Body of pancreas (tissue), 4 donors: ENCODE results near the gene ADGRB3. TPM values are rescaled to one million over a fixed set of nuclear protein-coding genes. Genes with fewer than 3 reads are reported as not detected.

ENCODE experiments used
- ATAC-seq: fragments of 150-250 bp; one replicate; pipeline ENCODE4 v1.9.1; 2016
- DNase-seq, 4 donors: peaks; one replicate each; pipeline ENCODE4 v3.0.0-alpha.2; 2019
- H3K27ac ChIP-seq, 4 donors: fragments of 200-600 bp; sonication (generic); 1 replicate in 3 of 4; 2 replicates in 1 of 4; pipeline versions ENCODE4 v1.5.1 to v1.6.1; 2016 to 2019; ENCODE audit warnings: mild to moderate bottlenecking in 1 of 4, mixed read lengths in 1 of 4, moderate library complexity in 1 of 4
- H3K27me3 ChIP-seq, 2 donors: fragments of 200-600 bp; sonication (generic); one replicate each; pipeline ENCODE4 v1.6.0; 2016; ENCODE audit warnings: mild to moderate bottlenecking in 1 of 2
- H3K36me3 ChIP-seq, 2 donors: fragments of 200-600 bp; sonication (generic); replicated peaks in 1 of 2; 2 replicates each; pipeline ENCODE4 v1.5.1; 2016; ENCODE audit warnings: low read depth in 2 of 2; ENCODE audit not compliant: insufficient read depth in 1 of 2
- H3K4me1 ChIP-seq: fragments of 200-600 bp; sonication (generic); one replicate; pipeline ENCODE4 v1.6.0; 2016
- H3K4me3 ChIP-seq, 2 donors: fragments of 200-600 bp; sonication (generic); 1 replicate in 1 of 2; 2 replicates in 1 of 2; pipeline ENCODE4 v1.5.1; 2016 to 2019
- H3K9me3 ChIP-seq, 3 donors: fragments of 200-600 bp; sonication (generic); 1 replicate in 2 of 3; 2 replicates in 1 of 3; pipeline ENCODE4 v1.5.1; 2016
- POLR2A ChIP-seq, 3 donors: fragments of 450-650 bp; IDR thresholded peaks; one replicate each; pipeline ENCODE4 v1.6.1; 2016; ENCODE audit warnings: antibody characterized with exemption in 3 of 3, mild to moderate bottlenecking in 2 of 3
- WGBS, 2 donors: methylation state at CpG; one replicate each; pipeline ENCODE4 v1.1.5; 2017; 5-methylcytosine and 5-hydroxymethylcytosine counted together
- intact Hi-C: fragments of 100-400 bp; cut with DNase I; formaldehyde crosslinking; loops from one replicate; pipeline ENCODE4 v1.15.1; 2023
- total RNA-seq, 2 donors: library from RNA; depleted of rRNA; stranded (reverse); fragments of >200 nt; gene quantifications; one replicate each; pipeline ENCODE4 v1.1.0, GENCODE V29; 2016
- TF ChIP-seq, protein P1 (sequence below), 7 experiments: fragments of 450-650 bp in 4 of 7; fragments of 200-600 bp in 3 of 7; sonication (generic) in 3 of 7; IDR thresholded peaks; one replicate each; pipeline ENCODE4 v1.5.1; 2016 to 2019; ENCODE audit warnings: antibody characterized with exemption in 7 of 7

Gene ADGRB3
- total RNA-seq, 2 donors from 2014 or later, result under 0.01 to 1.3 TPM

GRCh38 chr6:68727699-68728098, 92.6 kb downstream of the ADGRB3 start:
- no peaks in the 10 kb centered on the region for H3K27me3 ChIP-seq
- WGBS, 2 donors, result 28 to 42% methylated on average over 1 of the region's 1 CpG
- no peak overlapping the region for H3K4me3 ChIP-seq
- no peaks in the 10 kb centered on the region for H3K36me3 ChIP-seq
- TF ChIP-seq, protein P1, sequence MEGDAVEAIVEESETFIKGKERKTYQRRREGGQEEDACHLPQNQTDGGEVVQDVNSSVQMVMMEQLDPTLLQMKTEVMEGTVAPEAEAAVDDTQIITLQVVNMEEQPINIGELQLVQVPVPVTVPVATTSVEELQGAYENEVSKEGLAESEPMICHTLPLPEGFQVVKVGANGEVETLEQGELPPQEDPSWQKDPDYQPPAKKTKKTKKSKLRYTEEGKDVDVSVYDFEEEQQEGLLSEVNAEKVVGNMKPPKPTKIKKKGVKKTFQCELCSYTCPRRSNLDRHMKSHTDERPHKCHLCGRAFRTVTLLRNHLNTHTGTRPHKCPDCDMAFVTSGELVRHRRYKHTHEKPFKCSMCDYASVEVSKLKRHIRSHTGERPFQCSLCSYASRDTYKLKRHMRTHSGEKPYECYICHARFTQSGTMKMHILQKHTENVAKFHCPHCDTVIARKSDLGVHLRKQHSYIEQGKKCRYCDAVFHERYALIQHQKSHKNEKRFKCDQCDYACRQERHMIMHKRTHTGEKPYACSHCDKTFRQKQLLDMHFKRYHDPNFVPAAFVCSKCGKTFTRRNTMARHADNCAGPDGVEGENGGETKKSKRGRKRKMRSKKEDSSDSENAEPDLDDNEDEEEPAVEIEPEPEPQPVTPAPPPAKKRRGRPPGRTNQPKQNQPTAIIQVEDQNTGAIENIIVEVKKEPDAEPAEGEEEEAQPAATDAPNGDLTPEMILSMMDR (IDR thresholded peaks at IDR 0.05), result no peak
- TF ChIP-seq POLR2A (IDR thresholded peaks at IDR 0.05), result no peak
- ATAC-seq, result no peak
- DNase-seq, result no peak
- H3K27ac ChIP-seq, result no peak overlapping the region
- no peaks in the 10 kb centered on the region for H3K9me3 ChIP-seq
- no peaks in the 10 kb centered on the region for H3K4me1 ChIP-seq
- intact Hi-C loops, result no loop called here

DNA sequence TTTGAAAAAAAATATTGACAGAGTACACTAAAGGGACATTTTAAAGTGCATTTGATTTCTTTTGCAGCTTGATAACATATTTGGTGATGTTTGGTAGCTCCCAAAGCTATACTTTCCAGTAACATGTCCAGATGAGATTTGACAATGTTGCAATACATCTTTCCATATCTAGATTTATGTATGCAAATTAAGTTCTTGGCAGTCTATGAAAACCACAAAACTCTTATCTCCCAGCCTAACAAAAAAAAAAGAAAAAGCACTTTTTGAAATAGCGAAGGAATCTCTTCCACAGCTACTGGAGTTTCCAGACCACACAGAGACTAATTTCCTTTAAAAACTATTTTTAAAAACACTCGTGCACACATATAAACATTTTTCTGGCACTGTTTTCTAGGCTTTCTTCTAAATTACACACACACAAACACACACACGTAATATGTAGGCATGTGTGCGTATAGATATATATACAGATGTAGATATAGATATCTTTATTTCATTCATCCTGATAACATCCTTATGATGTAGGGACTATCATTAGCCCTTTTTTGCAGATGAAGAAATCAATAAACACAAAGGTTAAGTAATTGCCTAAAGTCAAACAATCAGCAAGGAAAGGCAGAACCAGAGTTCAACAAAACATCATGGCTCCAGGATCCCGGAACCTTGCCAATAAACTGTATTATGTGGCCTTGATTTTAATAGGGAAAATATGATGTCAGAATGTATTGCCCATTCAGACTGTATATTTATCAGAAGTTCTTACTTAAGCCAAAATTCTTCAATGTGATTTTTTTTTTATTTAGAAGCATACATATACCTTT, 93.3 kb downstream of the ADGRB3 start:
- WGBS, 2 donors, result 24 to 27% methylated on average over 5 of the region's 5 CpGs
- no peak for ATAC-seq

DNA sequence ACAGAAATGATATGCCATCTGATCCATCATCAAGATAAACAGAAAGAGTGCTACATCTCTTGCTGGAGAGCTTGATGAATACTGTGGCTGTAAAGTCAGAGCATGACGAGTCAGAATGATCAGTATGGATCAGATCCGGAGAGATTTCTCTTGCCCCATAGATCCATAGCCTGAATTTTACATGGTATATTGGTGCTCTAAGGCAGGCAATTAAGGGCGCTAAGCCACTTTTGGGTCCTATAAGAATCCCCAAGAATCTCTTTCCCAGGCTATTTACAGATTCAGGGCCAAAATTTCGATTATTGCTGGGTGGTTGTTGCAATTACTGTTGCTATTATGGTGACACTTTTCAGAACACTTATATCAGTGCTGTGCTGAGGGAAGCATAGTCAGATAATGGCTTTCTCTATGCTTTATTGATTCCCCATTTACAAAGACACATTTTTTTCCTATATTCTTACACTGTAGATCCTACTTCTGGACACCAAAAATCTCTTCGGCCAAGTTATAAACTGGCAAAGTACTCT, 94.4 kb downstream of the ADGRB3 start:
- Histone ChIP-seq H3K36me3 (no peaks in the 10 kb centered on the region), H3K27me3 (no peaks in the 10 kb centered on the region), H3K4me1 (no peaks in the 10 kb centered on the region), H3K4me3 (no peak overlapping the region), H3K27ac (no peak overlapping the region), H3K9me3 (no peaks in the 10 kb centered on the region)
- 56 to 57% methylated on average over 5 of the region's 5 CpGs for WGBS, 2 donors
- TF ChIP-seq POLR2A (IDR thresholded peaks at IDR 0.05), result no peak
- TF ChIP-seq, protein P1 (IDR thresholded peaks at IDR 0.05), result no peak
- intact Hi-C loops, result no loop called here
- no peak for DNase-seq
- ATAC-seq, result no peak

More for the DNA sequence above, 93.3 kb downstream of the ADGRB3 start:
- Histone ChIP-seq H3K36me3 (no peaks in the 10 kb centered on the region), H3K27me3 (no peaks in the 10 kb centered on the region), H3K4me3 (no peak overlapping the region), H3K9me3 (no peaks in the 10 kb centered on the region), H3K4me1 (no peaks in the 10 kb centered on the region), H3K27ac (no peak overlapping the region)
- TF ChIP-seq, protein P1 (IDR thresholded peaks at IDR 0.05), result no peak
- TF ChIP-seq POLR2A (IDR thresholded peaks at IDR 0.05), result no peak
- no peak for DNase-seq
- intact Hi-C loops, result no loop called here

GRCh38 chr6:68730291-68731054, 95.4 kb downstream of the ADGRB3 start:
- DNase-seq (no peak), ATAC-seq (no peak)
- 53 to 63% methylated on average over 5 of the region's 5 CpGs for WGBS, 2 donors
- H3K36me3 ChIP-seq, result no peaks in the 10 kb centered on the region
- no peaks in the 10 kb centered on the region for H3K4me1 ChIP-seq
- H3K4me3 ChIP-seq, result no peak overlapping the region
- intact Hi-C loops, result no loop called here
- no peak overlapping the region for H3K27ac ChIP-seq
- no peak for TF ChIP-seq POLR2A (IDR thresholded peaks at IDR 0.05)
- TF ChIP-seq, protein P1 (IDR thresholded peaks at IDR 0.05), result no peak
- H3K27me3 ChIP-seq, result no peaks in the 10 kb centered on the region
- no peaks in the 10 kb centered on the region for H3K9me3 ChIP-seq
